Mesothelial cell of epicardium (in vitro differentiated cells): Measurements from ENCODE around the gene SLC26A1. TPM values are rescaled to one million over a fixed set of nuclear protein-coding genes. Genes with fewer than 3 reads are reported as not detected.

ENCODE experiments used
- DNase-seq, 2 experiments: peaks; one replicate each; pipeline ENCODE4 v3.0.0; 2021; ENCODE audit warnings: low spot score in 2 of 2; ENCODE audit not compliant: unreplicated experiment in 2 of 2
- H3K27ac Mint-ChIP-seq: 2 replicates; pipeline ENCODE4 v1.8.0; 2021; ENCODE audit warnings: mixed read lengths
- H3K27me3 Mint-ChIP-seq: 2 replicates; pipeline ENCODE4 v1.8.0; 2021; ENCODE audit warnings: low read depth, mixed read lengths
- H3K36me3 Mint-ChIP-seq: 2 replicates; pipeline ENCODE4 v1.8.0; 2021; ENCODE audit warnings: mixed read lengths
- H3K4me1 Mint-ChIP-seq: 2 replicates; pipeline ENCODE4 v1.8.0; 2021; ENCODE audit warnings: mixed read lengths
- H3K4me3 Mint-ChIP-seq: 2 replicates; pipeline ENCODE4 v1.8.0; 2021; ENCODE audit warnings: mild to moderate bottlenecking, moderate library complexity, mixed read lengths
- H3K9me3 Mint-ChIP-seq: 2 replicates; pipeline ENCODE4 v1.8.0; 2021; ENCODE audit warnings: mixed read lengths
- CTCF ChIP-seq: fragments of 200-600 bp; sonication (generic); IDR thresholded peaks from one replicate; pipeline ENCODE4 v1.5.0; 2021; ENCODE audit warnings: antibody characterized with exemption; ENCODE audit not compliant: unreplicated experiment
- total RNA-seq: library from RNA; stranded (reverse); gene quantifications from 3 replicates; pipeline ENCODE4 v1.2.1, GENCODE V29; 2021

Gene SLC26A1
- total RNA-seq, 1 donor from 2014 or later: 0.63 TPM

GRCh38 chr4:1022739-1023066, 29.5 kb upstream of the SLC26A1 start:
- H3K4me1 Mint-ChIP-seq: peaks cover 11% of the 10 kb centered on the region
- peaks cover 7% of the 10 kb centered on the region for H3K36me3 Mint-ChIP-seq
- DNase-seq: no peak
- TF ChIP-seq CTCF: no peak
- no peaks in the 10 kb centered on the region for H3K9me3 Mint-ChIP-seq
- H3K4me3 Mint-ChIP-seq: no peak overlapping the region
- H3K27ac Mint-ChIP-seq: no peak overlapping the region
- no peaks in the 10 kb centered on the region for H3K27me3 Mint-ChIP-seq

GRCh38 chr4:1022051-1022738, 29.0 kb upstream of the SLC26A1 start:
- no peaks in the 10 kb centered on the region for H3K27me3 Mint-ChIP-seq
- no peak overlapping the region for H3K4me3 Mint-ChIP-seq
- no peak overlapping the region for H3K27ac Mint-ChIP-seq

GRCh38 chr4:1021386-1022050, 28.3 kb upstream of the SLC26A1 start:
- TF ChIP-seq CTCF: no peak
- H3K4me3 Mint-ChIP-seq: no peak overlapping the region
- no peak for DNase-seq
- H3K27me3 Mint-ChIP-seq: no peaks in the 10 kb centered on the region
- no peaks in the 10 kb centered on the region for H3K9me3 Mint-ChIP-seq
- peaks cover 11% of the 10 kb centered on the region for H3K4me1 Mint-ChIP-seq
- peaks cover 7% of the 10 kb centered on the region for H3K36me3 Mint-ChIP-seq
- no peak overlapping the region for H3K27ac Mint-ChIP-seq

More at GRCh38 chr4:1022051-1022738, 29.0 kb upstream of the SLC26A1 start:
- H3K4me1 Mint-ChIP-seq: peaks cover 11% of the 10 kb centered on the region
- no peak for TF ChIP-seq CTCF
- DNase-seq: no peak
- H3K36me3 Mint-ChIP-seq: peaks cover 7% of the 10 kb centered on the region
- H3K9me3 Mint-ChIP-seq: no peaks in the 10 kb centered on the region

- peaks cover 11% of the 10 kb centered on the region for H3K4me1 Mint-ChIP-seq
- no peaks in the 10 kb centered on the region for H3K27me3 Mint-ChIP-seq
- peaks cover 1% of the 10 kb centered on the region for H3K36me3 Mint-ChIP-seq
- TF ChIP-seq CTCF: no peak
- DNase-seq: no peak
- no peak overlapping the region for H3K27ac Mint-ChIP-seq
- no peaks in the 10 kb centered on the region for H3K9me3 Mint-ChIP-seq
- H3K4me3 Mint-ChIP-seq: no peak overlapping the region
These were observed 26.7 kb upstream of the SLC26A1 start for GRCh38 chr4:1019729-1020470.

GRCh38 chr4:1019320-1019719, 26.1 kb upstream of the SLC26A1 start:
- Mint-ChIP-seq H3K27me3 (no peaks in the 10 kb centered on the region), H3K27ac (no peak overlapping the region), H3K4me1 (peaks cover 11% of the 10 kb centered on the region), H3K4me3 (no peak overlapping the region), H3K36me3 (peaks cover 1% of the 10 kb centered on the region), H3K9me3 (no peaks in the 10 kb centered on the region)
- no peak for TF ChIP-seq CTCF
- DNase-seq: no peak
